Loucy (cell line): ENCODE data around the gene EGLN1.

Experiments used
- H2AFZ ChIP-seq: fragments of 200-600 bp; sonication (generic); 2 replicates; pipeline ENCODE4 v1.6.0; 2016; ENCODE audit warnings: antibody characterized with exemption, mild to moderate bottlenecking, low read length, moderate library complexity
- H3F3A ChIP-seq: fragments of 200-600 bp; 2 replicates; pipeline ENCODE4 v1.6.0; 2016; ENCODE audit warnings: antibody characterized with exemption, low read depth, mild to moderate bottlenecking
- H3K27me3 ChIP-seq: fragments of 200-600 bp; sonication (generic); 2 replicates; pipeline ENCODE4 v1.6.1; 2014; ENCODE audit warnings: low read length, mild to moderate bottlenecking; ENCODE audit not compliant: insufficient read depth, poor library complexity, severe bottlenecking
- H3K36me3 ChIP-seq: fragments of 200-600 bp; sonication (generic); 2 replicates; pipeline ENCODE4 v1.6.1; 2016; ENCODE audit warnings: low read length; ENCODE audit not compliant: insufficient read depth
- H3K4me1 ChIP-seq: fragments of 200-600 bp; sonication (generic); 2 replicates; pipeline ENCODE4 v1.5.1; 2014; ENCODE audit warnings: low read length, mild to moderate bottlenecking; ENCODE audit not compliant: insufficient read depth, poor library complexity, severe bottlenecking
- H3K4me2 ChIP-seq: fragments of 200-600 bp; sonication (generic); 2 replicates; pipeline ENCODE4 v1.6.0; 2014; ENCODE audit warnings: antibody characterized with exemption, low read length, low read depth, mild to moderate bottlenecking; ENCODE audit not compliant: poor library complexity, severe bottlenecking
- H3K4me3 ChIP-seq: fragments of 200-600 bp; sonication (generic); 2 replicates; pipeline ENCODE4 v1.5.1; 2014; ENCODE audit warnings: low read length, mild to moderate bottlenecking, mixed read lengths; ENCODE audit not compliant: poor library complexity, severe bottlenecking
- H3K79me2 ChIP-seq: fragments of 200-600 bp; sonication (generic); 2 replicates; pipeline ENCODE4 v1.6.1; 2014; ENCODE audit warnings: low read length; ENCODE audit not compliant: insufficient read depth
- H3K9ac ChIP-seq: fragments of 200-600 bp; sonication (generic); 2 replicates; pipeline ENCODE4 v1.6.0; 2014; ENCODE audit warnings: mild to moderate bottlenecking, low read depth, low read length, moderate library complexity; ENCODE audit not compliant: poor library complexity, severe bottlenecking
- H3K9me2 ChIP-seq: fragments of 200-600 bp; sonication (generic); replicated peaks from 2 replicates; pipeline ENCODE4 v1.6.1; 2016; ENCODE audit warnings: low read depth, low read length, mixed read lengths
- H3K9me3 ChIP-seq: fragments of 200-600 bp; sonication (generic); 2 replicates; pipeline ENCODE4 v1.6.1; 2014; ENCODE audit warnings: mild to moderate bottlenecking, antibody characterized with exemption, low read length, low read depth; ENCODE audit not compliant: insufficient read depth
- H4K20me1 ChIP-seq: fragments of 200-600 bp; sonication (generic); 2 replicates; pipeline ENCODE4 v1.6.0; 2014; ENCODE audit warnings: antibody characterized with exemption, low read length, mild to moderate bottlenecking; ENCODE audit not compliant: insufficient read depth, poor library complexity, severe bottlenecking
- EZH2phosphoT487 ChIP-seq: fragments of 200-600 bp; IDR thresholded peaks from 2 replicates; pipeline ENCODE4 v1.6.1; 2018; ENCODE audit warnings: antibody characterized with exemption, mild to moderate bottlenecking, moderate library complexity, borderline replicate concordance
- TF ChIP-seq, protein P1 (sequence below): fragments of 200-600 bp; sonication (generic); conservative IDR thresholded peaks from 2 replicates; pipeline ENCODE4 v1.5.1; 2014; ENCODE audit warnings: mild to moderate bottlenecking, antibody characterized with exemption, low read length

EGLN1 gene

DNA sequence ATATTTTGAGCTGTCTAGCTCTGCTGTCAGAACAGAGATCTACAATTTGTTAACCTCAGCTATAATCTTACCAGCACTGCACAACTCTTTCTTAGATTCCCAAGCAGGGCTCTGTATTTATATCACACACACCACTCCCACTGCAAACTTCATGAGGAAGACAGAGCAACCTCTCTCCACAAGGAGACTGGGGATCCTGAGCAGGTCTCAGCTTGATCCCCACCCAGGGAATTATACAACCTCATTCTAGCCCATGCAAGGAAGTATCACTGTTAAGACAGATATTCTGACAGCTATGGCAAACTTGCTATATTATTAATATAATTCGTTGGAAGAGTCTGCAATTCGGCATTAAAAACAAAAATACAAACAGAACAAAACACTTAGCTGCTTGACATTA lies 40.4 kb downstream of the EGLN1 start:
- Histone ChIP-seq H4K20me1 (no peaks in the 10 kb centered on the region), H3K9ac (no peak overlapping the region), H3K79me2 (no peaks in the 10 kb centered on the region), H3K4me1 (no peaks in the 10 kb centered on the region), H3F3A (no peaks in the 10 kb centered on the region), H3K4me2 (no peak overlapping the region), H2AFZ (no peak overlapping the region), H3K9me2 (no peaks in the 10 kb centered on the region), H3K9me3 (no peaks in the 10 kb centered on the region), H3K4me3 (no peak overlapping the region), H3K36me3 (no peaks in the 10 kb centered on the region), H3K27me3 (no peaks in the 10 kb centered on the region)
- TF ChIP-seq, protein P1, sequence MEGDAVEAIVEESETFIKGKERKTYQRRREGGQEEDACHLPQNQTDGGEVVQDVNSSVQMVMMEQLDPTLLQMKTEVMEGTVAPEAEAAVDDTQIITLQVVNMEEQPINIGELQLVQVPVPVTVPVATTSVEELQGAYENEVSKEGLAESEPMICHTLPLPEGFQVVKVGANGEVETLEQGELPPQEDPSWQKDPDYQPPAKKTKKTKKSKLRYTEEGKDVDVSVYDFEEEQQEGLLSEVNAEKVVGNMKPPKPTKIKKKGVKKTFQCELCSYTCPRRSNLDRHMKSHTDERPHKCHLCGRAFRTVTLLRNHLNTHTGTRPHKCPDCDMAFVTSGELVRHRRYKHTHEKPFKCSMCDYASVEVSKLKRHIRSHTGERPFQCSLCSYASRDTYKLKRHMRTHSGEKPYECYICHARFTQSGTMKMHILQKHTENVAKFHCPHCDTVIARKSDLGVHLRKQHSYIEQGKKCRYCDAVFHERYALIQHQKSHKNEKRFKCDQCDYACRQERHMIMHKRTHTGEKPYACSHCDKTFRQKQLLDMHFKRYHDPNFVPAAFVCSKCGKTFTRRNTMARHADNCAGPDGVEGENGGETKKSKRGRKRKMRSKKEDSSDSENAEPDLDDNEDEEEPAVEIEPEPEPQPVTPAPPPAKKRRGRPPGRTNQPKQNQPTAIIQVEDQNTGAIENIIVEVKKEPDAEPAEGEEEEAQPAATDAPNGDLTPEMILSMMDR: no peak

DNA sequence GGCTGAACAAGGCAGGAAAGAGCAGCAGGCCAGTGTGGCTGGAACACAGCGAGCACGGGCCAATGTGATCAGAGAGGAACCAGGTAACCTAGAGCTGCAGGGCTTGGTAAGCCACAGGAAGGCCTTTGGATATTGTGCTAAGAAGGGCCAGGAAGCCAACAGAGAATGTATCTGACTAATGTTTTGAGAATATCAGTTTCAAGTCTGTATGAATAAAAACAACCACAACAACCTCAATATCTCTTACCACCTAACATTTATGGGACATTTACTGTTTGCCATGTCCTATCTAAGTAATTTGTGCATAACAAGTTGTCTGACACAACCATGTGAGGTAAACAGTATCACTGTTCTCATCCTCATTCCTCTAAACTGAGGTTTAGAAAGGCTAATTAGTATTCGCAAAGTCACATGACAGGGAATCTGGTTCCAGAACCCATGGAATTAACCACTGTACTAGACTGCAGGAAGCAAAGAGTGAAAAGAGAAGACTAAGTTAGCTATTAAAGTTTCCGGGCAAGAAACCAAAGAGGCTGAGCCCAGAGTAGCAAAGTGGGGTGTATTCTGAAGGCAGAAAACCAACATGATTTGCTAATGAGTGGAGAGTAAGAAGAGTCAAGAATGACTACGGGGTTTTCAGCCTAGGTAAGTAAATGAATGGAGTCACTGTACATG lies 45.1 kb downstream of the EGLN1 start:
- H3K36me3 ChIP-seq: no peaks in the 10 kb centered on the region
- H3K9me2 ChIP-seq: no peaks in the 10 kb centered on the region
- H3K4me3 ChIP-seq: no peak overlapping the region
- H3K27me3 ChIP-seq: no peaks in the 10 kb centered on the region
- H2AFZ ChIP-seq: no peak overlapping the region
- no peaks in the 10 kb centered on the region for H3K9me3 ChIP-seq
- no peaks in the 10 kb centered on the region for H3F3A ChIP-seq
- no peaks in the 10 kb centered on the region for H3K79me2 ChIP-seq
- no peak for TF ChIP-seq EZH2phosphoT487
- TF ChIP-seq, protein P1: no peak
- H4K20me1 ChIP-seq: no peaks in the 10 kb centered on the region
- no peak overlapping the region for H3K4me2 ChIP-seq
- H3K4me1 ChIP-seq: no peaks in the 10 kb centered on the region
- no peak overlapping the region for H3K9ac ChIP-seq

DNA sequence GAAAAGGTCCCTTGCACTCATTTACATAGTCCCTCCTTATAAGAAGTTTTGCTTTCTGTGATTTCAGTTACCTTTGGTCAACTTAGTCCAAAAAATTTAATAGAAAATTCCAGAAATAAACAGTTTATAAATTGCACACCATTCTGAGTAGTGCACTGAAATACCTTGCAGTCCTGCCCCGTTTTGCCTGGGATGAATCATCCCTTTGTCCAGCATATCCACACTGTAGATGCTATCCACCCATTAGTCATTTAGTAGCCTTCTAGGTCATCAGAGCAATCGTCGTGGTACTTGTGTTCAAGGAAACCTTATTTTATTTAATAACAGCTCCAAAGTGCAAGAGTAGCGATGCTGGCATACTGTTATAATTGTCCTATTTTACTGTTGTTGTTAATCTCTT lies 46.0 kb downstream of the EGLN1 start:
- no peaks in the 10 kb centered on the region for H3K4me1 ChIP-seq
- no peaks in the 10 kb centered on the region for H4K20me1 ChIP-seq
- H3K4me3 ChIP-seq: no peak overlapping the region
- H3F3A ChIP-seq: no peaks in the 10 kb centered on the region
- no peak overlapping the region for H3K9ac ChIP-seq
- H3K36me3 ChIP-seq: no peaks in the 10 kb centered on the region
- H3K4me2 ChIP-seq: no peak overlapping the region
- no peak for TF ChIP-seq EZH2phosphoT487
- no peaks in the 10 kb centered on the region for H3K79me2 ChIP-seq
- H3K9me2 ChIP-seq: no peaks in the 10 kb centered on the region
- H3K27me3 ChIP-seq: no peaks in the 10 kb centered on the region
- no peaks in the 10 kb centered on the region for H3K9me3 ChIP-seq
- no peak overlapping the region for H2AFZ ChIP-seq

DNA sequence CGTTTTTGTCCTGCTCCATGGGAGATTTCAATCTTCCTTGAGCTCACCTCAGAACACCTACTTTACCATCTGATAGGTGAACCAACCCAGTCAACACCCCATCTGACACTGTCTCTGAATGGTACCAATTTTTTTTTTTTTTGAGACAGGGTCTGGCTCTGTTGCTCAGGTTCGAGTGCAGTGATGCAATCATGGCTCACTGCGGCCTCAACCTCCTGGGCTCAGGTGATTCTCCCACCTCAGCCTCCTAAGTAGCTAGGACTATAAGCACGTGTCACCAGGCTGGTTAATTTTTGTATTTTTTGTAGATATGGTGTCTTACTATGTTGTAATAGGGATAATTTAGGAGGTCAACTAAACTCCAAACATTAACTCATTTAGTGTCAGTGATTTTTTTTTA lies 47.7 kb downstream of the EGLN1 start:
- TF ChIP-seq, protein P1: no peak
- TF ChIP-seq EZH2phosphoT487: no peak
- Histone ChIP-seq H3K9me2 (no peaks in the 10 kb centered on the region), H3K4me2 (no peak overlapping the region), H3K4me1 (no peaks in the 10 kb centered on the region), H4K20me1 (no peaks in the 10 kb centered on the region), H3K79me2 (no peaks in the 10 kb centered on the region), H3F3A (no peaks in the 10 kb centered on the region), H3K36me3 (no peaks in the 10 kb centered on the region), H3K9ac (no peak overlapping the region), H3K27me3 (no peaks in the 10 kb centered on the region), H3K4me3 (no peak overlapping the region), H2AFZ (no peak overlapping the region), H3K9me3 (no peaks in the 10 kb centered on the region)
